ENCODE measurements around the gene ZNF142.
"Not testable (repeated sequence)": the region's sequence is repeated elsewhere in the genome, so short reads cannot be mapped to it uniquely, and the experiment has no call there.

DNA sequence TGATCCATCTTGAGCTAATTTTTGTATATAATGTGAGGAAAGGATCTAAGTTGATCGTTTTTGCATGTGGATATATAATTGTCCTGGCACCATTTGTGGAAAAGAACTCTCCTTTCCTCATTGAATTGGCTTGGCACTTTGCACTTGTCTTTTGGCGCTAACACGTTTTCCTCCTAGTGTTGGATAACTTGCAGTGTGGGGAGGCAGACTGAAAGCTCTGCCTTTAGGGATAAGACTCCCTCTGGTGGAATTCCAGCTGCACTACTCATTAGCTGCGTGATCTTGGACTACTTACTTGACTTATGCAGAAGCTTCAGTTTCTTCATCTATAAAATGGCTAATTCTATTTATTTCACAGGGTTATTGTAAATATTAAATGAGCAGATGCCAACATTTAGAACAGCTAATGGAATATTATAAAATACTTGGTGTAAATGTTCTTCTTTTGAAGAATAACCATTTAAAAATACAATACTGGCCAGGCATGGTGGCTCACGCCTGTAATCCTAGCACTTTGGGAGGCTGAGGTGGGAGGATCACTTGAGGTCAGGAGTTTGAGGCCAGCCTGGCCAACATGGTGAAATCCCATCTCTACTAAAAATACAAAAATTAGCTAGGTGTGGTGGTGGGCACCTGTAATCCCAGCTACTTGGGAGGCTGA, 28.1 kb upstream of the ZNF142 start:
- not testable (repeated sequence) for TF ChIP-seq SUZ12 (IDR thresholded peaks at IDR 0.05); SP1 (IDR thresholded peaks at IDR 0.05); BHLHE40 (IDR thresholded peaks at IDR 0.05; ENCODE audit: borderline replicate concordance); ZNF384 (IDR thresholded peaks at IDR 0.05); FOXM1 (IDR thresholded peaks at IDR 0.05; ENCODE audit: borderline replicate concordance); ELF4 (IDR thresholded peaks at IDR 0.05); FOXK2 (IDR thresholded peaks at IDR 0.05); LEF1 (IDR thresholded peaks at IDR 0.05; ENCODE audit: borderline replicate concordance); L3MBTL2 (conservative IDR thresholded peaks at IDR 0.05)
- TF ChIP-seq, protein P1, sequence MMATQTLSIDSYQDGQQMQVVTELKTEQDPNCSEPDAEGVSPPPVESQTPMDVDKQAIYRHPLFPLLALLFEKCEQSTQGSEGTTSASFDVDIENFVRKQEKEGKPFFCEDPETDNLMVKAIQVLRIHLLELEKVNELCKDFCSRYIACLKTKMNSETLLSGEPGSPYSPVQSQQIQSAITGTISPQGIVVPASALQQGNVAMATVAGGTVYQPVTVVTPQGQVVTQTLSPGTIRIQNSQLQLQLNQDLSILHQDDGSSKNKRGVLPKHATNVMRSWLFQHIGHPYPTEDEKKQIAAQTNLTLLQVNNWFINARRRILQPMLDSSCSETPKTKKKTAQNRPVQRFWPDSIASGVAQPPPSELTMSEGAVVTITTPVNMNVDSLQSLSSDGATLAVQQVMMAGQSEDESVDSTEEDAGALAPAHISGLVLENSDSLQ (IDR thresholded peaks at IDR 0.05) = not testable (repeated sequence)
